ENCODE results near the gene PRKCD. TPM values are rescaled to one million over a fixed set of nuclear protein-coding genes. Genes with fewer than 3 reads are reported as not detected.

Gene PRKCD
- total and polyA plus RNA-seq, 7 experiments from 2014 or later: 7.7 to 72.8 (median 17.5) TPM

- Histone ChIP-seq H3K27me3 (ENCODE audit: control insufficient read depth in 2 of 2, insufficient read depth in 2 of 2, low read length in 2 of 2) (no peaks in the 10 kb centered on the region), H3K4me3 (ENCODE audit: low read length) (no peak overlapping the region), H3K36me3 (ENCODE audit: control insufficient read depth in 2 of 3, insufficient read depth in 3 of 3, low read length in 3 of 3) (peaks cover 0 to 28% (median 0%) of the 10 kb centered on the region in 3 experiments), H3K9me3 (ENCODE audit: control insufficient read depth in 2 of 3, low read length in 3 of 3) (no peaks in the 10 kb centered on the region), H3K4me1 (ENCODE audit: control insufficient read depth in 2 of 2, insufficient read depth in 2 of 2, low read length in 2 of 2) (no peaks in the 10 kb centered on the region), H3K27ac (ENCODE audit: low read depth, low read length) (no peak overlapping the region)
- Mint-ChIP-seq H3K4me1 (peaks cover 0 to 28% (median 7%) of the 10 kb centered on the region in 7 donors), H3K9me3 (no peaks in the 10 kb centered on the region), H3K27me3 (no peaks in the 10 kb centered on the region), H3K27ac (peak overlapping the region in 1 of 9 donors; percentile 53), H3K4me3 (no peak overlapping the region), H3K36me3 (peaks cover 0 to 19% (median 3%) of the 10 kb centered on the region in 5 donors)
- intact Hi-C loops (cut with micrococcal nuclease): no loop called here
- ATAC-seq (no peak), DNase-seq (no peak)
- ChIA-PET CTCF (no interaction called here), POLR2A (no interaction called here)
Observed at GRCh38 chr3:53175613-53176540, 14.9 kb downstream of the PRKCD start.

GRCh38 chr3:53178246-53178645, 17.2 kb downstream of the PRKCD start:
- intact Hi-C loops (cut with micrococcal nuclease): no loop called here
- H3K9me3 ChIP-seq (ENCODE audit: control insufficient read depth in 2 of 3, low read length in 3 of 3): no peaks in the 10 kb centered on the region
- no peak for DNase-seq
- POLR2A ChIA-PET: no interaction called here
- peaks cover 0 to 51% (median 0%) of the 10 kb centered on the region in 3 experiments for H3K36me3 ChIP-seq (ENCODE audit: control insufficient read depth in 2 of 3, insufficient read depth in 3 of 3, low read length in 3 of 3)
- no peaks in the 10 kb centered on the region for H3K27me3 ChIP-seq (ENCODE audit: control insufficient read depth in 2 of 2, insufficient read depth in 2 of 2, low read length in 2 of 2)
- no peak overlapping the region for H3K27ac ChIP-seq (ENCODE audit: low read depth, low read length)
- Mint-ChIP-seq H3K36me3 (peaks cover 0 to 29% (median 3%) of the 10 kb centered on the region in 5 donors), H3K4me1 (peaks cover 0 to 14% (median 0%) of the 10 kb centered on the region in 7 donors), H3K27ac (no peak overlapping the region), H3K4me3 (no peak overlapping the region), H3K9me3 (no peaks in the 10 kb centered on the region), H3K27me3 (no peaks in the 10 kb centered on the region)
- H3K4me3 ChIP-seq (ENCODE audit: low read length): no peak overlapping the region
- CTCF ChIA-PET: no interaction called here
- H3K4me1 ChIP-seq (ENCODE audit: control insufficient read depth in 2 of 2, insufficient read depth in 2 of 2, low read length in 2 of 2): no peaks in the 10 kb centered on the region
- ATAC-seq: no peak

DNA sequence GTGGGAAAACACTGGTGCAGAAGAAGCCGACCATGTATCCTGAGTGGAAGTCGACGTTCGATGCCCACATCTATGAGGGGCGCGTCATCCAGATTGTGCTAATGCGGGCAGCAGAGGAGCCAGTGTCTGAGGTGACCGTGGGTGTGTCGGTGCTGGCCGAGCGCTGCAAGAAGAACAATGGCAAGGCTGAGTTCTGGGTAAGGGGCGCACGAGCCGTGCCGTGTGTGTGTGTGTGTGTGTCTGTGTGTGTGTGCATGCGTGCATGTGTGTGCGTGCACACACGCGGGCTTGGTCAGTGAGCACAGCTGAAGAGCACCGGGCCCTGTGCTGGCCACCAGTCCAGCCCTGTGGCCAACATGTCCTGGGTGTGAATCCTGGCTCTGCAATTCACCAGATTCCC, 18.6 kb downstream of the PRKCD start:
- intact Hi-C loops (cut with micrococcal nuclease): no loop called here
- POLR2A ChIA-PET: no interaction called here
- H3K4me3 Mint-ChIP-seq: no peak overlapping the region
- H3K27ac ChIP-seq (ENCODE audit: low read depth, low read length): no peak overlapping the region
- DNase-seq (no peak), ATAC-seq (no peak)
- no peak overlapping the region for H3K4me3 ChIP-seq (ENCODE audit: low read length)
- H3K36me3 Mint-ChIP-seq: peaks cover 0 to 29% (median 0%) of the 10 kb centered on the region in 5 donors
- H3K9me3 Mint-ChIP-seq: no peaks in the 10 kb centered on the region
- CTCF ChIA-PET: no interaction called here
- peaks cover 0 to 10% (median 0%) of the 10 kb centered on the region in 7 donors for H3K4me1 Mint-ChIP-seq
- no peaks in the 10 kb centered on the region for H3K27me3 ChIP-seq (ENCODE audit: control insufficient read depth in 2 of 2, insufficient read depth in 2 of 2, low read length in 2 of 2)
- H3K9me3 ChIP-seq (ENCODE audit: control insufficient read depth in 2 of 3, low read length in 3 of 3): no peaks in the 10 kb centered on the region
- peaks cover 0 to 57% (median 0%) of the 10 kb centered on the region in 3 experiments for H3K36me3 ChIP-seq (ENCODE audit: control insufficient read depth in 2 of 3, insufficient read depth in 3 of 3, low read length in 3 of 3)
- H3K27me3 Mint-ChIP-seq: no peaks in the 10 kb centered on the region
- H3K4me1 ChIP-seq (ENCODE audit: control insufficient read depth in 2 of 2, insufficient read depth in 2 of 2, low read length in 2 of 2): no peaks in the 10 kb centered on the region
- H3K27ac Mint-ChIP-seq: no peak overlapping the region

DNA sequence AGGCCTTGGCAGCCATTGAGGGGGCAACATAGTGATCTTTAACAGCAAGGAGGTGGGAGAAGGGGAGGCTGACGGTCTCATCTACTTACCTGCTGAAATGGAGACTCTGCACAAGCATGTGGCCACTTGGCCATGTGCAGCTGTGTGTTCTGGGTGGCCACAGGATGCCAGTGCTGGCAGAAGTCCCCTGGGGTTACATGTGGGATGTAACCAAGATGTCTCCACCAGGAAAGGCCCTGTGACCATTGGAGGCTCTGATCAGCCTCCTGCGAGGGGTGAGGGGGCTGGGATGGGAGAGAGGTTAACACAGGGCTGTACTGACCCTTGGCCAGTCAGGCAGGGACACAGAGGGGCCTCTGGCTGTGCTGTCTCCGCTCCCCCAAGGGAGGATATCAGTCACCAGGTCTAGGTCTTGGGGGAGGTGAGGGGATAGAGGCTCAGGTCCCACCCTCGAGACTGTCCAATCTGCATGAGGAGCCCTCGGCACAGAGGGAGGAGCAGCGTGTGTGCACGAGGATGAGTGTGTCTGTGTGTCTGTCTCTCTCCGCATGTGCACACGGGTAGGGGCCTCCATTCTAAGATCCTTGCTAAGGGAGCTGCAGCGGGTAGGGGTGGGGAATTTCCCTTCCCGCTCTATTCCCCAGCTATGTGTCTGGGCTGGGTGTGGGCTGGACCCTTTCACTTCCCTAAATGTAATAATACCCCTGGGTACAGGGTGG, 19.5 kb downstream of the PRKCD start:
- H3K27ac Mint-ChIP-seq: no peak overlapping the region
- H3K9me3 Mint-ChIP-seq: no peaks in the 10 kb centered on the region
- Histone ChIP-seq H3K9me3 (ENCODE audit: control insufficient read depth in 2 of 3, low read length in 3 of 3) (no peaks in the 10 kb centered on the region), H3K4me1 (ENCODE audit: control insufficient read depth in 2 of 2, insufficient read depth in 2 of 2, low read length in 2 of 2) (no peaks in the 10 kb centered on the region), H3K27me3 (ENCODE audit: control insufficient read depth in 2 of 2, insufficient read depth in 2 of 2, low read length in 2 of 2) (no peaks in the 10 kb centered on the region), H3K36me3 (ENCODE audit: control insufficient read depth in 2 of 3, insufficient read depth in 3 of 3, low read length in 3 of 3) (peaks cover 0 to 65% (median 0%) of the 10 kb centered on the region in 3 experiments), H3K27ac (ENCODE audit: low read depth, low read length) (no peak overlapping the region), H3K4me3 (ENCODE audit: low read length) (no peak overlapping the region)
- no peak for DNase-seq
- POLR2A ChIA-PET: no interaction called here
- H3K4me1 Mint-ChIP-seq: peaks cover 0 to 10% (median 0%) of the 10 kb centered on the region in 7 donors
- no peaks in the 10 kb centered on the region for H3K27me3 Mint-ChIP-seq
- ATAC-seq: peak; percentile 78
- CTCF ChIA-PET: no interaction called here
- no peak overlapping the region for H3K4me3 Mint-ChIP-seq
- intact Hi-C loops (cut with micrococcal nuclease): no loop called here
- peaks cover 0 to 34% (median 5%) of the 10 kb centered on the region in 5 donors for H3K36me3 Mint-ChIP-seq

- peaks cover 0 to 40% (median 5%) of the 10 kb centered on the region in 5 donors for H3K36me3 Mint-ChIP-seq
- DNase-seq: no peak
- no peak overlapping the region for H3K27ac Mint-ChIP-seq
- intact Hi-C loops (cut with micrococcal nuclease): no loop called here
- H3K9me3 Mint-ChIP-seq: no peaks in the 10 kb centered on the region
- no peaks in the 10 kb centered on the region for H3K4me1 ChIP-seq (ENCODE audit: control insufficient read depth in 2 of 2, insufficient read depth in 2 of 2, low read length in 2 of 2)
- H3K4me3 ChIP-seq (ENCODE audit: low read length): no peak overlapping the region
- POLR2A ChIA-PET: no interaction called here
- no peaks in the 10 kb centered on the region for H3K9me3 ChIP-seq (ENCODE audit: control insufficient read depth in 2 of 3, low read length in 3 of 3)
- H3K27ac ChIP-seq (ENCODE audit: low read depth, low read length): no peak overlapping the region
- H3K27me3 ChIP-seq (ENCODE audit: control insufficient read depth in 2 of 2, insufficient read depth in 2 of 2, low read length in 2 of 2): no peaks in the 10 kb centered on the region
- CTCF ChIA-PET: no interaction called here
- H3K27me3 Mint-ChIP-seq: no peaks in the 10 kb centered on the region
- peaks cover 0 to 71% (median 0%) of the 10 kb centered on the region in 3 experiments for H3K36me3 ChIP-seq (ENCODE audit: control insufficient read depth in 2 of 3, insufficient read depth in 3 of 3, low read length in 3 of 3)
- ATAC-seq: no peak
- H3K4me3 Mint-ChIP-seq: no peak overlapping the region
- peaks cover 0 to 9% (median 0%) of the 10 kb centered on the region in 7 donors for H3K4me1 Mint-ChIP-seq
Observed at GRCh38 chr3:53181024-53181371, 20.0 kb downstream of the PRKCD start.

GRCh38 chr3:53181528-53181927, 20.5 kb downstream of the PRKCD start:
- ChIA-PET CTCF (no interaction called here), POLR2A (no interaction called here)

More at GRCh38 chr3:53181528-53181927, 20.5 kb downstream of the PRKCD start:
- Mint-ChIP-seq H3K27ac (no peak overlapping the region), H3K36me3 (peaks cover 0 to 42% (median 5%) of the 10 kb centered on the region in 5 donors), H3K27me3 (no peaks in the 10 kb centered on the region), H3K9me3 (no peaks in the 10 kb centered on the region), H3K4me3 (no peak overlapping the region), H3K4me1 (peaks cover 0 to 9% (median 0%) of the 10 kb centered on the region in 7 donors)
- H3K4me1 ChIP-seq (ENCODE audit: control insufficient read depth in 2 of 2, insufficient read depth in 2 of 2, low read length in 2 of 2): no peaks in the 10 kb centered on the region
- no peak for ATAC-seq
- H3K4me3 ChIP-seq (ENCODE audit: low read length): no peak overlapping the region
- no peaks in the 10 kb centered on the region for H3K9me3 ChIP-seq (ENCODE audit: control insufficient read depth in 2 of 3, low read length in 3 of 3)
- H3K27ac ChIP-seq (ENCODE audit: low read depth, low read length): no peak overlapping the region
- H3K36me3 ChIP-seq (ENCODE audit: control insufficient read depth in 2 of 3, insufficient read depth in 3 of 3, low read length in 3 of 3): peaks cover 0 to 76% (median 0%) of the 10 kb centered on the region in 3 experiments
- H3K27me3 ChIP-seq (ENCODE audit: control insufficient read depth in 2 of 2, insufficient read depth in 2 of 2, low read length in 2 of 2): no peaks in the 10 kb centered on the region
- DNase-seq: no peak
- intact Hi-C loops (cut with micrococcal nuclease): no loop called here
